ENCODE measurements around the gene EPHA2.

Gene EPHA2

DNA sequence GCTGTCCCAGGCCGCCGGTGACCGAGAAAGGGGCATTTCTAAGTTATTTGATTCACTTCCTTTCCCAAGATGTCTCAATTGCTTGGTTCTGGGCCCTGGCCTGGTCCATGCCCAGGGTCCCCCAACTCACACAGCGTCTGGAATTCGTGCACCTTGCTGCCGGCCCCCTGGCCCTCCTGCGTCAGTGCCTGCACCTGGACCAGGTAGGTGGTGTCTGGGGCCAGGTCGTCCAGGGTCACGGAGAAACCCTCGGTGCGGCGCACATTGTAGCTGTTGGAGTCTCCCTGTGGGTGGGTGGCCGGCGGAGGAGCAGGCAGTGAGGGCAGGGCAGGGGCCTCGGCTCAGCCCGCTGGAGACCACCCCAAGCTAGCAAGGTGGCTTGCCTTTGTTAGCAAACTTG lies 21.0 kb downstream of the EPHA2 start:
- no peak for DNase-seq (ENCODE audit: low spot score)

DNA sequence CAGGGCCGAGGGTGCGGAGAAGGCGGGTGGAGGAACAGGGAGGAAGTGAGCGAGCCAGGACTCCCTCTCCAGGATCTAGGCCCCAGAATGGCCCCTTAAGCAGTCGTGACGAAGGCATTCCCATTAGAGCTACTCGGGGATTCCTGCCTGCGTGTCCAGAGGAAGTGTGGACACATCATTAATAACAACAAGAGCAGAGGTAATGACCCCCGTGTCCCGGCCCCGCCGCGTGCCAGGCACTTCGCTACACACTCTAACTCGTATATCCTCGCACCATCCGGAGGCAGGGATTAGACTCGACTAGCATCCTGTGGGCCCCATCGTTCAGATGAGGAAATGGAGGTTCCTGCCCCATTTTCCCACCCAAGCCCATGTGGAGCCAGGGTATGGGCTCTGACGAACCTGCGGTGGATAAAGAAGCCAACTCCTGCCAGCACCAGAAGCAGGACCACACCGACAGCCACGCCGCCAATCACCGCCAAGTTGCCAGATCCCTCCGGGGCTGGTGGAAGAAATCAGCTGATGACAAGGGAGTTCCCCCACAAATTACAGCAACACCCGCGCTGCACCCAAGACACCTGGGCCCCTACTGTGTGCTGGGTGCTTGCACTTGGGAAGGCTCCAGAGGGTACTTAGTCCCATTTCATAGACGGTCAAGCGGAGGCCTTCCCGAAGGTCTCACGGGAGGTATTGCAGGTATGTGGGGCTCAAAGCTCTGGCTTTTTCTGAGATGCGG lies 21.6 kb downstream of the EPHA2 start:
- DNase-seq (ENCODE audit: low spot score), result no peak

DNA sequence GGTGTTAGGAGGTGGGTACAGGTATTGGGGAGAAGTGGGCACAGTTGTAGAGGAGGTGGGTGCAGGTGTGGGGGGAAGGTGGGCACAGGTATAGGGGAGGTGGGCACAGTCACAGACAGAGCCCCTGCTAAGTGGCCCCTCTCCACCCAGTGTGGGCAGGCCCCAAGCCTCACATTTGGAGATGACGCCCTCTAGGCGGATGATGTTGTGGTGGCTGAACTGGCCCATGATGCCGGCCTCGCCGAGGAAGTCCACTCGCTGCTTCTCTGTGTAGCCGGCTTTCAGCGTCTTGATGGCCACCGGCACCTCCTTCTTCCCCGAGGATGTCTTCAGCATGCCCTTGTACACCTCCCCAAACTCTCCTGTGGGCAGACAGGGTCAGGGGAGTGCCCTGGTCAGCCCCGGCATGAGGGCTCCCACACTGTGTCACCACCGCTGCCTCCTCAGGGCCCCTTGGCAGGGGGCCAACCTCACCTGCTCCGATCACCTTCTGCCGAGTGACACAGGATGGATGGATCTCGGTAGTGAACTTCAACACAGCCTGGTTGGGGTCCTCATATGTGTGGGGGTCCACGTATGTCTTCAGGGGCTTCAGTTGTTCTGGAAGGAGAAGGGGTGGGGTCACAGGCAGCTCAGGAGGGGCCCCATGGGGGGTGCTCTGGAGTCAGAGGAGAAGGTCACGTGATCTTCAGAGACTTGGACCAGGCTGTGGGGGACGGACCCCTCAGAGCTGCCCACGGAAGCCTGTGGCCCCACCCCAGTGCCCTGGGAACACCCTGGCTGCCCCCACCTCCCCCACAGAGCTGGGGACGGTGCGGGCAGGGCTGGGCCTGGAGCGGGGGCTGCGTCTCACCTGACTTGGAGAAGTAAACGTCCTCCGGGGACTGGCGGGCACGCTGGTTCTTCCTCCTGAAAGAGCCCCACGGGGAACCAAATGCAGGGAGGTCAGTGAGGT lies 22.6 kb downstream of the EPHA2 start:
- DNase-seq (ENCODE audit: low spot score), result no peak

DNA sequence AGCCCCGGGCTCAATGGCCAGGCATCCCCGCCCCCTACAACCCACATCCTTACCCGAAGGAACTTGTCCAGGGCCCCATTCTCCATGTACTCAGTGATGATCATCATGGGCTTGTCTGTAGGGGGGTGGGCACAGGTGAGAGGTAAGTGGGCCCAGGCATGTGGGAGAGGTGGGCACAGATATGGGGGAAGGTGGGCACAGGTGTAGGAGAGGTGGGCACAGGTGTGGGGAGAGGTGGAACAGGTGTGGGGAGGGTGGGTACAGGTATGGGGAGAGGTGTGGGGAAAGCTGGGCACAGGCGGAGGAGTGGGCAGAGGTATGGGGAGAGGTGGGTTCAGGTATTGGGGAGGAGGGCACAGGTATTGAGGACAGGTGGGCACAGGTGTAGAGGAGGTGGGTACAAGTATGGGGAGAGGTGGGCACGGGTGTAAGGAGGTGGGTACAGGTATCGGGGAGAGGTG lies 23.5 kb downstream of the EPHA2 start:
- DNase-seq (ENCODE audit: low spot score), result no peak

DNA sequence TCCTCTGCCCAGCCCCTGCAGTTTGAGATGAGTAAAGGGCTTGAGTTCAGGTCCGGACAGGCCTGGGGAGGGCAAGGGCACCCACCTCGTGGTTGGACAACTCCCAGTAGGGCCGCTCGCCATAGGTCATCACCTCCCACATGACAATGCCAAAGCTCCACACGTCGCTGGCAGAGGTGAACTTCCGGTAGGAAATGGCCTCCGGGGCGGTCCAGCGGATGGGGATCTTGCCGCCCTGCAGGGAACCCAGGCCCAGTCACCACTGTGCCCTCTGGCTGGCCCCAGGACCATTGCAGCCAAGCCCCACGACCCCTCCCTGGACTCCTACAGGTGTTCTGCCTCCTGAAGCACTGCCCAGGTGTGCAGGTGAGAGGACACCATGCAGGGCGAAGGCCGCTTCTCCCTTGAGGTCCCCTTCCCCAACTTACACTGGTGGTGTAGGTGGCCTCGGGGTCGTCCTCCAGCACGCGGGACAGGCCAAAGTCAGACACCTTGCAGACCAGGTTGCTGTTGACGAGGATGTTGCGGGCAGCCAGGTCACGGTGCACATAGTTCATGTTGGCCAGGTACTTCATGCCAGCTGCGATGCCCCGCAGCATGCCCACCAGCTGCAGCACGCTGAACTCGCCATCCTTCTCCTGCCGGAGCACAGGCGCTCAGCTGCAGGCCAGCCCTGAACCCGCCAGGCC lies 24.1 kb downstream of the EPHA2 start:
- DNase-seq (ENCODE audit: low spot score), result no peak

DNA sequence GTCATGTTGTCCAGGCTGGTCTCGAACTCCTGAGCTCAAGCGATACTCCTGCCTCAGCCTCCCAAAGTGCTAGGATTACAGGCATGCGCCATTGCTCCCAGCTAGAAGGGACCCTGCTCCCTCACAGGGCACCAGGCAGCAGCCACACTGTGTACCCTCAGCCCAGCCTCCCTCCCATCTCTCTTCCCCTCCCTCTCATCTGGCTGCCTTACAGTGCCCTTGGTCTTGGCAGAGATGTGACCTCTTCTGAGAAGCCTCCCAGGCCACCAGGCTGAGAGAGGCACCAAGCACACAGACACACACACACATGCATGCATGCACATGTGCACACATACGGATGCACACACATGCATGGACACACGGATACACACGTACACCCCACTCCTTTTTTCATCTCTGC lies 25.0 kb downstream of the EPHA2 start:
- no peak for DNase-seq (ENCODE audit: low spot score)

DNA sequence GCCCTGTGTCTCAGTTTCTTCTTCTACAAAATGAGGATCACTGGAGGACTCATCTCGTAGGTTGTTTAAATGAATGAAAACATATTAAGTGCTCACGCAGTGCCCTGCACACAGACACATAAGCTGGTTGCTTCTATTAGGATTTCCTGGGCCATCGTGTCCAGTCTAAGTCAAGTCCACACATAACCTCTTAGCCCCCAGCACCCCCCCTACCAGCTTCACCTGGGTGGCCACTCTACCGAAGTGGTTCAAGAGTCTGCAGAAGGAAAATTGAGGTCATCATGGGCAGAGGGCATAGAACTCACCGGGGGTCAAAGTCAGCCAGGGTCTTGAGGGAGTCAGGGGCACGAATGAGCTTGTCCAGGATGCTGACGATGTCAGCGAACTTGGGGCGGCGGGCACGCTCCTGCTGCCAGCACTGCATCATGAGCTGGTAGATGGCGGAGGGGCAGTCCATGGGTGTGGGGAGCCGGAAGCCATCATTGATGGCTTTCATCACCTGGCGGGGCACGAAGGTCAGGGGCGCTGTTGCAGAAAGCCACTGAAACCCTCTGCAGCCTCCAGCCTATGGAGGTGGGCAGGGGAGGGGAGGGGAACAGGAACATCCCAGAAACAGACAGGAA lies 25.8 kb downstream of the EPHA2 start:
- DNase-seq (ENCODE audit: low spot score), result no peak

DNA sequence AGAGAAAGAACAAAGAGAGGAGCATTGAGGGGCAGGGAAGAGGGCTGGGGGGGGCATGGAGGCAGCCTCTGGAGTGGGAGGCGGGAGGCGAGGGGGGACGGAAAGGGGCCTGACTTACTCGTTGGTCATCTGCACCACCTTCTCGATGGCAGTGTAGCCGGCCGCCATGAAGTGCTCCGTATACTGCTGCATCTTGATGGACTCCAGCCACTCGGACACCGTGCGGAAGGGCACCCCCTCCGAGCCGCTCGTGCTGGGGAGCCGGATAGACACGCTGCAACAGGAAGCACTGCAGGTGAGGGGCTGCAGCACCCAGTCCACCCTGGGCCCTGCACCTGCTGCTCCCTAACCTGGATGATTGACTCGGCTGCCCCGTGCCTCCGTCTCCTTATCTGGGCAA lies 26.6 kb downstream of the EPHA2 start:
- DNase-seq (ENCODE audit: low spot score), result no peak

DNA sequence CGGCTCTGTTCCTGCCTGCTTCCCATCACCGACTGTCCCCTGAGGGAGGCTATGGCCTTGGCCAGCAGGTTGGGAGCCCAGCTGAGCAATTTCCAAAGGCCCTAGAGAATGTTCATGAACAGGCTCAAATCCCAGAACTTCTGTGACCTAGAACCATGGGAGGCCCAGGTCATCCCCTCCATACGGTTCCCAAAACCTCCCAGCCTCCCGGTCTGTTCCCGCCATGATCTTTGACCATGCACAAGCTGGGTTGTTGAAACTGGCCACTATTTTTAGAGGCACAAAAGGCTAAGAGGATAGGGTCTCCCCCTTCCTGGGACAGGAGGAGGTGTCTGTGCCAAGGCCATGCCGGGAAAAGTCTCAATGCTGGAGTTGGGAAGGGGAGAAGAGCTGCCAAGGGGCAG lies 27.5 kb downstream of the EPHA2 start:
- DNase-seq (ENCODE audit: low spot score), result no peak

DNA sequence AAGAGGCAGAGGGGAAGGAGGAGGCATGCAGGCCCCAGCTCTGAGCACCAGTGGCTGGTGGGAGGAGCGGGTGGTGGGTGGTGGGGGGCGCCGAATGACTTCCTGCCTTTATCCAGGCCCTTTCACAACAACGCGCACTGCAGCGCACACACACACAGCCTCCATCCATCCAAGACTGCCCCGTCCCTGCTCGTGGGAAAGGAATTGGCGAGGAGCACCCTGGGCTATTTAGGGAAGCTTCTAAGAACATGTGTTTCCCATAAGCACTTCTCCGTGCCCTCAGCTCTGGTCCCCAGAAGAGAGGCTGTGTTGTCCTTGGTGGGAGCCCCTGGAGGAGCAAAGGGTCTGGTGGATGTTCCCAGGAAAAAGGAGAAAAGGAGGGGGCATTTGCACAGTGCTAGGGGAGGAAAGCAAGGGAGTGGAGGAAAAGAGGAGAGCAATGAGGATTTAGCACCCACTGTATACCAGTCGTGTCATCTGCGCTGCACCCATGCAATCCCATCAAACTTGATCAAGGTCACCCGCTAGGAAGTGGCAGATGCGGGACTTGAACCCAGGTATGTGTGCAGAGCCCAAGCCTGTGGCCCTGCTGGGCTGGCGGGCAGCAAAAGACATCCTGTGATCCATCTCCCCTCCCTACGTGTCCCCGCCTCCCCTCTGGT lies 28.1 kb downstream of the EPHA2 start:
- no peak for DNase-seq (ENCODE audit: low spot score)

DNA sequence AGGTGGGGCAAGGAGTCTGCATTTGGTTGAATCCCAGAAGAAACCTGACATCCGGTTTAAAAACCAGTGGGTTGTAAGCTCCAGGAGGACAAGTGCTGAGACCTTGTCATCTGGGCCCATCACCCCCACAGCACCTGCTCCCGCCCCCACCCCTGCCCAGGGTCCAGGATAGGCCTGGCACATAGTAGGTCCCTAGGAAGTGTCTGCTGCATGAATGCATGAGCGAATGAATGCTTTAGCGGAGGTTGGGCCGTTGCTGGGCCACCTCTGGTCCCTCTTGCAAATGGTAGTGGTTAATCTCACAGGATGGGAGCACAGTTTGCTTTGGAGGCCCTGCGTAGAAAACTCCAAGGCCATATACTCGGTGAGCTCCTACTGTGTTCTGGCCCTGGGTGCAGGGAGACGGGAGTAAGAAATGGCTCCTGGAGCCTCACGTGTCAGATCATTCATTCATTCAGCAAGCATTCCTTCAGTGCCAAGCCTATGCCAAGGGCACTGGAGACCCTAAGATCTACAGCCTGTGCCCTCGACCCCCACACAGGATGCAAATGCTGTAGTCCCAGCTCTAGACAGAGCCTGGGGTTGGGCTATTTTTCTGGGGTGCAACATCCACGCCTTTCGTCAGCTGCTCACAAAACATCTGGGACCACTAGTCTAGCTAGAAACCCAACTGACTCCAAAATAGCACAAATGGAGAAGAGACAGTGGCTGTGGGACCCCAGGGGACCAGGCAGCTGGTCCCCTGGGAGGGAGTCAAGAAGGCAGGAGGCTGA lies 28.9 kb downstream of the EPHA2 start:
- DNase-seq (ENCODE audit: low spot score), result no peak

DNA sequence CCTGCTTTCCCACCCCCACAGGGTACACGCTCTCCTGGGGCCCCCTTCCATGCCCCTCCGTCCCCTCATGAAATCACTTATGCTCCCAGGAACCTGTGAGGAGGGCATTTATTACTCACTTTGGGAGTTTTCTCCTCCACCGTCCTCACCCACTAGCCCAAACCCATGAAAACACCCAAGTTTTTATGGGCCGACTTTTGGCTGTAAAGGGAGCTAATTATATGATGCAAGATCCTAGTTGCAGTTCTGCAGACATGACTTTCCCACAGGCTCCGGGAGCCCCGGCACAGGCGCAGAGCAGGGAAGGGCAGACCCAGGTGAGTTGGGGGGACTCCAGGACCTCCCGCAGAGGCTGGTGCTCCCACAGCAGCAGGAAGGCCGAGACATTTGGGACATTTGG lies 29.7 kb downstream of the EPHA2 start:
- no peak for DNase-seq (ENCODE audit: low spot score)

DNA sequence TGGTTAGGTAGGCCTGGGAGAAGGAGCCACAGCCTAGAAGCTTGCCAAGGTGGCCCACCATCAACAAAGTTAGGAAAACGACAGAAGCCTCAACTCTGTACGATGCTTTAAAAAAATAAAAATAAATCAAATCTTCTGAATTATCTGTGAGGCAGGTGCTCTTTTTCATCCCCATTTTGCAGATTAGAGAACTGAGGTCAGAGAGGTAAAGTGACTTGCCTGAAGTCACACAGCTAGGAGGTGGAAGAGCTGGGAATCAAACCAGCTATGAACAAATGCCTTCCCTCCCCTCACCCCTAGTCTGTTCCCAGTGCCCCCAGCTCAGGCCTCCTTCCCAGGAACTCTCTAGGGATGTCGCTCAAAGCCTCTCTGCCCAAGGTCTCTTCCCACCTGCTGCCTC lies 30.4 kb downstream of the EPHA2 start:
- no peak for DNase-seq (ENCODE audit: low spot score)

DNA sequence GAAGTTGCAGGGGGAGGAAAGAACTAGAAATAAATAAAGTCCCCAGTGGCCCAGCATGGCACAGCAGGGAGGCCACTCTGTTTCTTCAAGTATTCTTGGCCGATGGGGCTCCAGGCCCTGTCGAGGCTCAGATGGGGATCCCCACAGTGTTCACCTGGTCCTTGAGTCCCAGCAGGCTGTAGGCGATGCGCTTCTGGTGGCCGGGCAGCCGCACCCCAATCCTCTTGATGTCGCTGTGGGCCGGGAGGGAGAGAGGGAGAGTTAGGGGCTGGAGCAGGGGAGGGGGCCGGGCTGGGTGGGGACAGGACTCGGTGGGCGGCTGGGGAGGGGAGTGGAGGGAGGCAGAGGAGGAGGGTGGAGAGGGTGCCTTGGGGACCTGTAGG lies 30.8 kb downstream of the EPHA2 start:
- DNase-seq (ENCODE audit: low spot score), result no peak

DNA sequence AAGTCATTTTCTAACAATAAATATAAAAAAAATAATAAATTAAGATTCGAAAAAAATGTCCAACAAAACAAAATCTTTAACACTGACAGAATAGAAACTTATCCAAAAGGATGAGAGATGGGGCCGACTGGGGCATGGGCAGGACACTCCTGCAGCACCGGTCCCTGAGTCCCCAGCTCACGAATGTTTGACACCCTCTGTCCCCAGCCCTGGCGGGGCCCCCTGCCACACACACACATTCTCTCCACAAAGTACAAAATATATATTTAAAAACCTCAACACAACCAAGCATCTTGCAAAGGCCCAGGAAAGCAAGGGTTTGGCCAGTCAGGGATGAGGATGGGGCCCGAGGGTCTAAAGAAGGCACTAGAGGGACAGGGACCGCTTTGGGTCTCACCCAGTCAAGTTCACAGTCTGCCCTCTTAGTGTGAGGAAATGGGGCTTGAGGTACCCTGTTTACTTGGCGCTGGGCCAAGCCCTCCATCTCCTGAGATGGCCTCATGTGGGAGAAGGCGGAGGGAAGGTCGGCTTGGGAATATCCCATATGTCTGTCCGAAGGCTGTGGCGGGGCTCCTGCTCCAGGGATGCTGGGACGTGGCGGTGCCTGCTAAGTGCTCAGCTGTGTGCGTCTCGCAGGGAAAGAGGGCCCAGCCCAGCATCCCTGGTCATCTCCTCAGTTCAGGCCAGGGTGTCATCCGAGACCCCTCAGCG lies 31.3 kb downstream of the EPHA2 start:
- DNase-seq (ENCODE audit: low spot score), result no peak

DNA sequence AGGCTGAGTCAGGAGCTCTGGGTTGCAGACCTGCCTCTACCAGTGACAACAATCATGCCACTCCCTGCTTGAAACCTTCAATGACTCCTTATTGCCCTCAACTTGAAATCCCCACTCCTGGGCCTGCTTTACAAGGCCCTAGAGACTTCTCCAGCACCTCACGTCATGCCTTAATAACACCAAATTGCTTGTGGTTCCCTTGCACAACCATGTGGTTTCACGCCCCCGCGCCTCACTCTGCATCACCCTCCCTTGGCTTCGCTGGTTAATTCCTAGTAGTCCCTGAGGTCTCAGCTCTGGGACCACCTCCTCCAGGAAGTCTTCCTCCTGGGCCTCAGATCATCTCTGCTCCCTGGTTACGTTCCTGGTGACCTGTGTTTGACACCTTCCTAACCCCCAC lies 33.0 kb downstream of the EPHA2 start:
- peak; percentile 85 for DNase-seq (ENCODE audit: low spot score)

DNA sequence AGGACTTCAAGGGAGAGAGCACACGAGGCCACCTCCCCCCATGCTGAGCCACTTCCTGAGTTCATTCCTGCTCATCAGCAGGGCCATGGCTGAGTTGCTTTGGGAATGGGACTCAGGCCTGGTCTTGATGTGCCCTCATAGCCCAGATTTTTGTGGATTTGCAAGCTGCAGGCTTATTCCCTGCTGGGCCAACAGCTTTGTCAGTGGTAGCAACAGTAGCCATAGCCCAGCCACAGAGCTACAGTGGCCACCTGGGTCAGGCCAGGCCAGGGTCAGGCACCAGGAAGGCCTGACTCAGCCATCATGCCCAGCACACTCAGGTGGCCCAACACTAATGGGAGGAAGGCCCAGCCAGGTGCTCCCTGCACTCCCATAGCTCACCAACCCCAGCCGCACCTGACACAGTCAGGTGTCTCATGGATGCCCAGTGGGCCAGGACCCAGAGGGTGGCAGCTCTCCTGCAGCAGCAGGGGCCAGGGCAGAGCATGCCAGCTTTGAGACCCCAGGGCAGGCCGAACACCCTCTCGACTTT lies 33.5 kb downstream of the EPHA2 start:
- DNase-seq (ENCODE audit: low spot score), result peak; percentile 72

DNA sequence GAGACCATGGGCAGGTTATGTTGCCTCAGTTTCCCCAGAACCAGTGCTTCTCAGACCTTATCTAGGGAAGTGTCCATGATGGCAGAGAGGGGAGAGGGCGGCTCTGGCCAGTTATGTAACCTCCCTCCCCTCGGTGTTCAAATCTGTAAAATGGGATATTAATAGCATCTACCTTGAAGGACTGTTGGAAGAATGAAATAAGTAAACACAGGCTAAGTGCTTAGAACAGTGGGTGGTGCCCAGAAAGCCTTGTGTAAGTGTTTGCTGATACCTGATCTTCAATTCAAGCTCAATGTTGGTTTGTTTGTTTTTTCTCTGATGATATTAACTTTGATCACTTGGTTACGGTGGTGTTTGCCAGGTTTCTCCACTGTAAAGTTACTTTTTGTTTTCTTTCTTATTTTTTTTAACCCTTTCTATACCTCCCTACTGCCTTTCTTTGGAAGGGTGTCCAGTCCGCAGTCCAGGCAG lies 34.9 kb downstream of the EPHA2 start:
- DNase-seq (ENCODE audit: low spot score), result no peak

DNA sequence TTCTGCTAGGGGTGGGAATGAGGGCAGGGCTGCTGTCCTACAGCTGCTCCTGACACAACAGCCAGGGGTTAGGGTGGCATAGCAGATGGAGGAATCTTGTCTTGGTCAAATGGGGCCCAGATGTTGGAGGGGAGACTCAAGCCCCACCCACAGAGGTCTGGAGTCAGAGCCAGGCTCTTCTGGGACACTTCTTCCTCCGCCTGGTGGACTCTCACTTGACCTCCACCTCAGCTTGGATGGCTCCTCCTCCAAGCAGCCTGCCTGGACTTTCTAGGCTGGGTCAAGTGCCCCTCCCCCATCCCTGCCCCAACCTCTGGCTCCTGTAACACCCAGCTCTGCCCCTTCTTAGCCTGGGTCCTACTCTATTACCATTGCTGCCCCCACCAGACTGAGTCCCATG lies 35.5 kb downstream of the EPHA2 start:
- DNase-seq (ENCODE audit: low spot score), result no peak

DNA sequence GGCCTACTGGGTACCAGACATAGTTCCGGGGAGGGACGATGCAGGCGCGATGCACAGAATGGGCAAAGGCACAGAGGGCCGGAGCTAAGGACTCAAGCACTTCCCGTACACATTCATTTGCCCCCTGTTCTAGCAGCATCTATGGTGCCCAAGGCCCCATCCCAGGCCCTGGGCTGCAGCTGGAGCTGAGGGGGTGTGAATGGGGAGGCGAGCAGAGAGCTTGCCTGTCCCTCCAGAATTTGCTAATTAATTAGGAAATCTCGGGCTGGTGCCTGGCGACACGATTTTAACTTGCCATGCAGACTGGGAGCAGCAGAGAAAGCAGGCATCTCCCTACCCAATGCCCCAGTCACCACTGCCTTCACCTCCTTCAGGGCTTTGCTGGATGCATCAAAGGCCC lies 35.9 kb downstream of the EPHA2 start:
- DNase-seq (ENCODE audit: low spot score), result no peak

Measured in AG20443 (cell line).